GM12891 (cell line): ENCODE measurements around the gene LHFPL3.

Experiments used
- POLR2A ChIP-seq: IDR thresholded peaks from 2 replicates; pipeline ENCODE4 v1.6.1; 2011; ENCODE audit warnings: low read depth, low read length, control low read depth
- TAF1 ChIP-seq: IDR thresholded peaks from 2 replicates; pipeline ENCODE4 v1.6.1; 2011; ENCODE audit warnings: low read depth, low read length, control low read depth

- no peak for TF ChIP-seq POLR2A
- no peak for TF ChIP-seq TAF1
Measured at GRCh38 chr7:104328970-104329825, 795 bp downstream of the LHFPL3 start.
